GM19023 (cell line): ENCODE measurements around the gene GOLGA7B.

Experiments used
- ATAC-seq: cut with Tn5 transposase; IDR thresholded peaks from one replicate; pipeline ENCODE4 v1.9.1; 2021; ENCODE audit warnings: mild to moderate bottlenecking, moderate library complexity; ENCODE audit not compliant: unreplicated experiment

GOLGA7B gene

GRCh38 chr10:97866524-97867219 lies 17.0 kb downstream of the GOLGA7B start:
- no peak for ATAC-seq

- ATAC-seq, result no peak
Observed at GRCh38 chr10:97867220-97867800, 17.7 kb downstream of the GOLGA7B start.

- no peak for ATAC-seq
Observed at GRCh38 chr10:97868134-97868685, 18.6 kb downstream of the GOLGA7B start.

- peak; percentile 94 for ATAC-seq
Observed at GRCh38 chr10:97869091-97870042, 19.7 kb downstream of the GOLGA7B start.

- ATAC-seq, result no peak
Observed at GRCh38 chr10:97870990-97871389, 21.3 kb downstream of the GOLGA7B start.

- no peak for ATAC-seq
Observed at GRCh38 chr10:97873569-97873968, 23.9 kb downstream of the GOLGA7B start.

GRCh38 chr10:97874332-97874731 lies 24.7 kb downstream of the GOLGA7B start:
- no peak for ATAC-seq

GRCh38 chr10:97875391-97875790 lies 25.7 kb downstream of the GOLGA7B start:
- no peak for ATAC-seq

GRCh38 chr10:97876402-97876801 lies 26.8 kb downstream of the GOLGA7B start:
- ATAC-seq, result no peak

GRCh38 chr10:97879241-97879640 lies 29.6 kb downstream of the GOLGA7B start:
- no peak for ATAC-seq

- no peak for ATAC-seq
Observed at GRCh38 chr10:97880109-97880508, 30.5 kb downstream of the GOLGA7B start.

GRCh38 chr10:97882142-97883091 lies 32.8 kb downstream of the GOLGA7B start:
- no peak for ATAC-seq

- no peak for ATAC-seq
Observed at GRCh38 chr10:97883092-97883485, 33.4 kb downstream of the GOLGA7B start.

GRCh38 chr10:97886286-97886685 lies 36.6 kb downstream of the GOLGA7B start:
- ATAC-seq, result no peak

GRCh38 chr10:97887399-97887798 lies 37.8 kb downstream of the GOLGA7B start:
- ATAC-seq, result no peak

GRCh38 chr10:97888134-97888533 lies 38.5 kb downstream of the GOLGA7B start:
- no peak for ATAC-seq

- no peak for ATAC-seq
Observed at GRCh38 chr10:97888641-97889262, 39.1 kb downstream of the GOLGA7B start.

GRCh38 chr10:97889461-97890265 lies 40.0 kb downstream of the GOLGA7B start:
- ATAC-seq, result no peak
